SKM-1 treated with dmso at 0.1 percent for 144 hours (cell line): ENCODE measurements around the gene TFF3.

Experiments
- DNase-seq: peaks from one replicate; lab custom pipeline; 2025; ENCODE audit not compliant: unreplicated experiment; lab: John Stamatoyannopoulos, UW

Gene TFF3

GRCh38 chr21:42347601-42348327 is 32.6 kb upstream of the TFF3 start:
- no peak for DNase-seq

- DNase-seq, result no peak
These were observed 31.8 kb upstream of the TFF3 start for GRCh38 chr21:42346866-42347600.

DNA sequence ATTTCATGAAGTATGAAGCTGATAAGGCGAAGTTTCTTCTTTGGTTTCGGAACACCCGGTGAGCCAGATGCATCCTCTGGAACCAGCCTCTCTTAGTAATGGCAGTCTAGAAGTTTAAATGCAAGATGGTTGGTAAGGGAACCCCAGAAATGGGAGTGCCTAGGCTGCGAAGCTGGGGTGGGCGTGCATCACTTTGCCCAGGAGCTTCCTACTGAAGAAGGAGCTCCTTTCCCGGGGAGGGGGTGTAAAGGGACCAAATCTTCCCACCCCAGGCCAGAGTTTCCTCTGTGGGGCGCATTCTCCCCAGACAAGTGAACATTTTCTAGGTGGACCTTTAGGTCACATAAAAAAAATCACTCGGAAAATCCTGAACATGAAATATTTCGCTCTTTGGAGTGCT is 31.2 kb upstream of the TFF3 start:
- no peak for DNase-seq

DNA sequence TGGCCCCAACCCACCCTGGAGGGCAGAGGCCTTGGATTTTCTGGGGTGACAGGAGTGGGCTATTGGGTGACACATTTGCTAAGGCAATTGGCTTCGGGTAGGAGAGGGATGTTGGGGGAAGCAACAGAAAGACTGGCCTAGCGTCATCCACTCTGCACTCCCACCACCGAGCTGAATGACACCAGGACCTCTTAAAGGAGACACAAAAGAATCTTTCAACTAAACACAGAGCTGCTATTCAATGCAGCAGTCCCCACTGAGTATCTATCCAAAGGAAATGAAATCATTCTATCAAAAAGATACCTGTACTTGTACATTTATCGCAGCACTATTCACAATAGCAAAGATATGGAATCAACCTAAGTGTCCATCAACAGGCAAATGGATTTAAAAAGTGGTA is 29.4 kb upstream of the TFF3 start:
- no peak for DNase-seq

DNA sequence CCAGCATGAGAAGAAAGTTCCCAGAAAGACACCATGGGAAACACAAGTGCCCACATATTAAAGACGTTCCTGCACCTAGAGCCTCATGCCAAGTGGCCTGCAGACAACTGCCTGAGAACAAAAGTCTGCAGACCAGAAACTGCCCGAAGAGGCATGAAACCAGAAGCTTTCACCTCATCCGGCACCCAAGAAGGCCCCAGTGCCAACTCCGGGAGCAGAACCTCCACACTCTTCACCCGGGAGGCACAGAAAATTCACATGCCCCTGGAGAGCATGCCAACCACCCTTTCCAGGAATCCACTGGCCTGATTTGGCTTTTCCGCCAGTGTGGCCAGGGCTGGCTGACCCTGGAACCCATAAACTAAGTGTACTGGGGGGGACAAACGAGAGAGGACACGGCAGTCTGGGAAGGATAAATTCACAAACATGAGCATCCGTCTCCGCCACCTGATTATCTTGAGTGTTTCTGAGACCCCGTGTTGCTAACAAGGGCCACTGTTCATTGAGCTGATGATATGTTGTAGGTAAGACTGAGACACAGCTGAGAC is 28.8 kb upstream of the TFF3 start:
- no peak for DNase-seq

- no peak for DNase-seq
These were observed 28.3 kb upstream of the TFF3 start for GRCh38 chr21:42343556-42343955.

- no peak for DNase-seq
These were observed 27.9 kb upstream of the TFF3 start for GRCh38 chr21:42343101-42343500.

GRCh38 chr21:42341776-42342542 is 26.8 kb upstream of the TFF3 start:
- no peak for DNase-seq

DNA sequence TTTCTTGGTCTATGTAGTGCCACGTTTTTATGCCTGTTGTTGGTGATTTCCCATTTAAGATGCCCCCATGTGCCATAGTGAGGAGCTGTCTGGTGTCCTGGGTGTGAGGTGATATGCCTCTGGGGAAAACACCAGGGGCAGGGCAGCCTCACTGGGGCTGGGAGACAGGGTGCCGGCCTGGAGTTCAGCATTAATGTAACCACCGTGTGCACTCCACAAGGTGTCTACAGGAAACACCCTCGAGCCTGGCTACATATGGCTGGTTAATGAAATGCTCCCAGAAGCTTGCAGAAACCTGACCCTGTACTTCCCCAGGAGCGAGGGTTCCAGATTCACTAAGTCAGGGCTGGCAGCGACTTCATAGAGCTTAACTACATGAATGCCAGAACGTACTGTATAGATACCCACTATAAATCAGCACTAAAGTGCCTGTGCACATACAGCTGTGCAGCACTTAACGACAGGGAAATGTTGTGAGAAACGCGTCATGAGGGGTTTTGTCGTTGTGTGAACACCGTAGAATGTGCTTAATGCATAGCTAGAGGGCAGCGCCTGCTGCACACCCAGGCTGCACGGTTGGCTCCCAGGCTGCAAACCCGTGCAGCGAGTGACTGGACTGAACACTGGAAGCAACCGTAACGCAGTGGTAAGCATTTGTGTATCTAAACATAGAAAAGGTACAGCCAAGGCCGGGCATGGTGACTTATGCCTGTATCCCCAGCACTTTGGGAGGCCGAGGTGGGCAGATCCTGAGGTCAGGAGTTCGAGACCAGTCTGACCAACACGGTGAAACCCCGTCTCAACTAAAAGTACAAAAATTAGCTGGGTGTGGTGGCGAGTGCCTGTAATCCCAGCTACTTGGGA is 25.2 kb upstream of the TFF3 start:
- no peak for DNase-seq

GRCh38 chr21:42338729-42339715 is 23.8 kb upstream of the TFF3 start:
- no peak for DNase-seq

GRCh38 chr21:42337830-42338728 is 22.9 kb upstream of the TFF3 start:
- peak; percentile 39 for DNase-seq

DNA sequence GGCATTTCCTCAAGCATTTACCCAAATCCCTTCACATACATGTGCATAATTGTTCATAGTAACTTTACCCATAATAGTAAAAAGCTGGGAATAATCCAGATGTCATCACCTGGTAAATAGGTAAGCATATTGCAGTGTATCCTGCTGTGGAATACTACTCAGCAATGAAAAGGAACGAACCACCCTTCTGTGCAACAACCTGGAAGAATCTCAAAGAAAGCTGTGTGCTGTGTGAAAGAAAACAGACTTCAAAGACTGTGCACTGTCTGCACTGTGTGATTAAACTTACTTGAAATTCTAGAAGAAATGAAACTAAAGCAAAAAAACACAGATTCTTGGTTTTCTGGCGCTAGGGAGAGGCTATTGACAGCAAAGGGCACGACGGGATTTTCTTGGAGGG is 22.1 kb upstream of the TFF3 start:
- no peak for DNase-seq

DNA sequence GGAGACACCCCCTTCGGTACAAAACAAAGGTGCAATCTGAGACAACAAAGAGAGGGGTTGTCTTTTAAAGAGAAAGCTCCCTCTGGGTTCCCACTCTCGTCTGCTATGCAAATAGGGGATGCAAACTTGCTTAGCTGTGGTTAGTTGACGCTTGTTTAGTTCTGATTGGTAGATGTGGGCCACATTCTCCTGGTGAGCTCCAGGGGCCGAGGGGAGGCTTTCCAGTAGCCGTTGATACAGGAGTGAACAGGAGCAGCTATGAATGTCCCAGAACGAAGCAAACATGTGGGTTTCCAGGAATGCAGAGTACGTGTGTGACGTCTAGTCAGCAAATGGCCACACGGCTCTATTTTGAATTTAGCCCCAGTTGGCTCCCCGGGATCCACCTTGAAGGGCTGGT is 20.8 kb upstream of the TFF3 start:
- no peak for DNase-seq

DNA sequence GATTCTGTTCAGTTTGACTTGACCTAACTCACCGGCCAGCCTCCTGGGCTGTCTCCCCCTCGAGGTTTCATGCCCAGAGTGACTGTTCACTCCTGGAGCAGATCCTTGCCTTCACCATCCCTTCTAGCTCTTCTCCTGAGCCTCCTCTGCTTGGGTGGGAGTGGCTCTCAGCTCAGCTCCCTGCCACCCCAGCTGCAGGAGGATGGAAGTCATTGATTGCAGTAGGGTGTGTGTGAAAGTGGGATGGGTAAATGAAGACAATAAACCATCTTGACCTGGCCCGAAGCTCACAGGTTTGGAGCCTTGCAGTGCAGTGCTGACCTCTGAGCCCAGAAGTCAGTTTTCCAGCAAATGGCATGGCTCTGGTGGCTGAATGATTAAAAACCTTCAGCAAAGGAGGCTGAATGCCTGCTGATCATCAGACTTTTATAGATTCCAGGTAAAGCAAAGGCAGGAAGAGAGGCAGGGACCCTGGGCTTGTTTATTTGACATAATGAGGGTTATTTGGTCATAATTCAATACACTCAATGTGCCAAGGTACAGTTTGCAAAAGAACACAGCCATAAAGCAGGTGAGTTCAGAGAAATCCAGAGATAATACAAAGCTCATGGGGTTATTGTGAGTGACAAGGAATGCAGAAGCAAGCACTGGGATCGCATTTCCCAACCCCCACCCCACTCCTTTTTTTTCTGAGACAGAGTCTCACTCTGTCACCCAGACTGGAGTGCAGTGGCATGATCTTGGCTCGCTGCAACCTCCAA is 17.5 kb upstream of the TFF3 start:
- no peak for DNase-seq

DNA sequence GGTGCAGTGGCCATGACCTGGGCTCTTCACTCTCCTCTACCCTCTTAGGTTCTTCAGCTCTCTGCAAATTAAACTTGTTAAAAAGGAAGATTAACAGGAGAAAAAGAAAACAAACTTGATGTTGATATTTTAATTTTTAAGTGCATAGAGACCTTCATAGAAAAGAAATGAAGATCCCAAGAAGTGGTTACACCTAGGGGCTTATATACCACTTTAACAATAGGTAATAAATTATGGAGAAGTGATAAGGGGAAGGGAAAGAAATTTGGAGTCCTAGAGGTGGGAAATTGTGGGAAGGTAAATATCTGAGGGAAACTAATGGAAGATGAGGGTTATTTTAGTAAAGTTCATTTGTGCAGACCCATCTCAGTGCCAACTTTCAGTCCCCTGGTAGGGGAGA is 16.5 kb upstream of the TFF3 start:
- no peak for DNase-seq

DNA sequence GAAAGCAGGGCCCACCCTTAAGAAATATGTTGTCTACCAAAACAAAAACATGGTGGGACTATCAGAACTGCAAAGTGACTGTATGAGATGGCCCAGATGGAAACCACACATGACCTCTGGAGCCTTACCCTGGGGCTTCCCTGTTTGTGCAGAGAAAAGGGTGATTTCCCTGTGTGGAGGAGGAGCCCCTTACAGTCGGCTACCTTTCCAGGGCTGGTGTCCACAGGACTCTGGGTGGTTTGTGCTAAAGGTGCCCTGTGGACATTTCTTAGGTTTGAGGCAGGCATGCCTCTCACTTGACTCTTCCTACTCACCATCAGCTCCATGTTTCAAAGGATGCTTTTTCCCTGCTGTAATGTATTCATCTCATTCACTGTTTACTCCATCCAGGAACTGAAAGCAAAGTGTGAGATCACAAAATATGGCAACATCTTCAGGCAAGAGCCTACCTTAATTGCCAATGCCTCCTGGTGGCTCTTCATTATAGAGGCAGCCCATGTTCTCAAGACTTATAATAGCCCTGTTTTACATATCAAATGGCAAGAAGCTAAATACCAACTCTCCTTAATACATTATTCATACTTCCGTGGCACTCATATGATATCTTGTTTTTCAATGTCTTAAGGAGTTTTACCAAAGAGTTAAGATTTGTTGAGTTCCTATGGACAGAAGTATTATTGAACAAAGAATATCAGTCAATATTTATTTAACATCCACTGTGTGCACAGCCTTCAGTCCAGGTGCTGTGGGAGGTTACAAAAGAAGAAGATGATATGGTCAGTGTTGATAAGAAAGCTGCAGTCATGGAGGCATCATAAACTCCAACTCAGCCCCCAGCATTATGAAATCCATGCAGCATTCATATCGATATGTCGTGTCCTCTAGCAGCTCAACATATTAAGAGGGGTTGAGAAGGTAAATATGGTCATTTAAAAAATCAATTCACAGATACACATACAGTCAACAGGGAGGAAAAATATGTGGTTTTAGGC is 15.5 kb upstream of the TFF3 start:
- DNase-seq, result no peak

GRCh38 chr21:42324896-42325295 is 9.7 kb upstream of the TFF3 start:
- DNase-seq, result no peak
